Measurements from ENCODE around the gene BMP8B. TPM values are rescaled to one million over a fixed set of nuclear protein-coding genes. Genes with fewer than 3 reads are reported as not detected.
"Not testable (repeated sequence)": the region's sequence is repeated elsewhere in the genome, so short reads cannot be mapped to it uniquely, and the experiment has no call there.

BMP8B gene
- total RNA-seq, 2 donors from 2014 or later: 0.22 to 0.63 TPM

- Histone ChIP-seq H3K4me1 (no peaks in the 10 kb centered on the region), H3K4me3 (no peak overlapping the region), H3K27me3 (no peaks in the 10 kb centered on the region), H3K27ac (no peak overlapping the region), H3K36me3 (no peaks in the 10 kb centered on the region), H3K9me3 (no peaks in the 10 kb centered on the region)
- TF ChIP-seq, protein P1, sequence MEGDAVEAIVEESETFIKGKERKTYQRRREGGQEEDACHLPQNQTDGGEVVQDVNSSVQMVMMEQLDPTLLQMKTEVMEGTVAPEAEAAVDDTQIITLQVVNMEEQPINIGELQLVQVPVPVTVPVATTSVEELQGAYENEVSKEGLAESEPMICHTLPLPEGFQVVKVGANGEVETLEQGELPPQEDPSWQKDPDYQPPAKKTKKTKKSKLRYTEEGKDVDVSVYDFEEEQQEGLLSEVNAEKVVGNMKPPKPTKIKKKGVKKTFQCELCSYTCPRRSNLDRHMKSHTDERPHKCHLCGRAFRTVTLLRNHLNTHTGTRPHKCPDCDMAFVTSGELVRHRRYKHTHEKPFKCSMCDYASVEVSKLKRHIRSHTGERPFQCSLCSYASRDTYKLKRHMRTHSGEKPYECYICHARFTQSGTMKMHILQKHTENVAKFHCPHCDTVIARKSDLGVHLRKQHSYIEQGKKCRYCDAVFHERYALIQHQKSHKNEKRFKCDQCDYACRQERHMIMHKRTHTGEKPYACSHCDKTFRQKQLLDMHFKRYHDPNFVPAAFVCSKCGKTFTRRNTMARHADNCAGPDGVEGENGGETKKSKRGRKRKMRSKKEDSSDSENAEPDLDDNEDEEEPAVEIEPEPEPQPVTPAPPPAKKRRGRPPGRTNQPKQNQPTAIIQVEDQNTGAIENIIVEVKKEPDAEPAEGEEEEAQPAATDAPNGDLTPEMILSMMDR (IDR thresholded peaks at IDR 0.05): no peak
- DNase-seq (ENCODE audit: low spot score): no peak
Measured at GRCh38 chr1:39779821-39780220, 8.8 kb downstream of the BMP8B start.

DNA sequence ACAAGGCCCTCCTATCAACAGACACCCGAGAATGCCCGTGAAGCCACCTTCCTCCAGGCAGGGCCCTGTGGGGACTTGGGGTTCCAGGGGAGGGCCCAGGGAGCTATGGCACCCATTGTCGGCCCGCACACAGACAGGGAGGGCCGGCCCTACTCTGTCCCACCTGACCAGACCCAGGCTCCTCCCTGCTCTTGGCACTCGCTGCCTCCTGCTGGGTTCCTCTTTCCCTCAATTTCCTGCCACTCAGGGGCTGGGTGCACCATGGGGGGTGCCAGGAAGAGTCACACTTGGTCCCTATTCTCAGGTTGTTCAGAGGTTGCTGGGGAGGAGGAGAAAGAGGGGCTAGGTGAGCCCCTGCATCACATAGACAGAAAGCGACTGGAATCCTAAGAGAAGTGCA is 9.5 kb downstream of the BMP8B start:
- DNase-seq (ENCODE audit: low spot score): no peak
- no peaks in the 10 kb centered on the region for H3K27me3 ChIP-seq
- H3K9me3 ChIP-seq: no peaks in the 10 kb centered on the region
- no peaks in the 10 kb centered on the region for H3K36me3 ChIP-seq
- TF ChIP-seq, protein P1 (IDR thresholded peaks at IDR 0.05): no peak
- H3K4me1 ChIP-seq: no peaks in the 10 kb centered on the region
- no peak overlapping the region for H3K27ac ChIP-seq
- H3K4me3 ChIP-seq: no peak overlapping the region

DNA sequence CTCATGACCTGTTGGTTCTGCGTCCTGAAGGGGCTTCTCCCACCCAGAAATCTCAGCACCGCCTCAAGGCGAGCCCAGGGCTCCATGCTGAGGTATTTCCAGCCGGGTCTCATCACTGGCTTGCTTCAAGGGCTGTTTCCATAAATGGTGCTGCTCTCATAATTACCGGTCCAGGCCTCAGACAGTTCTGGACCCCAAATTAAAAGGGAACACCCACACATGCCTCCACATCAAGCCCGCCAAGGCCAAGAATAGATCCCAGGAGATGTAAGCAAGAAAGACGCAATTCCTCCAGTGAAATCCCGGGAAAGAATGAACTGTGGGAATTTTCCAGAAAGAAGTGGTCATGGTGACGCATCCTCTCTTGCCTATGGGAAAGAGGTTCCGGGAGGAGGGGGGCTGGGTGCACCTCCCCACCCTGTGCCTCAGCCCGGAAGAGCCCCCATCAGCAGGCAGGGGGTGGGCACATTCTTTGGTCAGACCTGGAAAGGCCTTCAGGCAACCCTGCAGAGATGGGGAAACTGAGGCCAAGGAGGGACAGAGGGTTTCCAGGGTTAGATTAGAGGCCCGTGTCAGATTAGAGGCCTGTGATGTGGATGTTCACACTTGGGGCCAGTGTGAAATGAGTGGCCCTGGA is 10.1 kb downstream of the BMP8B start:
- not testable (repeated sequence) for DNase-seq (ENCODE audit: low spot score); H3K27me3 ChIP-seq; H3K27ac ChIP-seq; H3K36me3 ChIP-seq; H3K4me1 ChIP-seq; H3K9me3 ChIP-seq; H3K4me3 ChIP-seq

DNA sequence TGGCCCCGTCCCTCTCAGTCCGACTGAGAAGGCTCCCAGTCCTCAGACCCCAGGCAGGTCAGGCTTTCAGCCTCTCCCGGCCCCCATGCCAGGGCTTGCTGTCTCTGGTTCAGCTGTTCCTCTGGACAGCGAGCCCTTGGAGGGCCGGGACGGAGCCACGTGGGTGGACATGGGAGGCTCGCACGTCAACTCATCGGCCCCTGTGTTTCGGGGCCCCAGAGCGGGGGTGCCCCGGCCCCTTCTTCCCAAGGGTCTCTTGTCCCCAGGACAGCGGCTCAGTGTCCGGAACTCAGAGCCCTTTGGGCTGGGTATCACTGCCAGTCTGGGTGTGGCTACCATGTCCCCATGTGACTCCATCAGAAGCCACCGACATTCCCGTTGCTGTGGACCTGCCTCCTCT is 10.8 kb downstream of the BMP8B start:
- H3K27ac ChIP-seq; DNase-seq (ENCODE audit: low spot score); H3K4me3 ChIP-seq; H3K36me3 ChIP-seq; H3K4me1 ChIP-seq; H3K27me3 ChIP-seq; H3K9me3 ChIP-seq: not testable (repeated sequence)

GRCh38 chr1:39777306-39777705 is 11.4 kb downstream of the BMP8B start:
- H3K27me3 ChIP-seq: no peaks in the 10 kb centered on the region
- no peak overlapping the region for H3K27ac ChIP-seq
- H3K4me1 ChIP-seq: no peaks in the 10 kb centered on the region
- no peak for DNase-seq (ENCODE audit: low spot score)
- H3K9me3 ChIP-seq: no peaks in the 10 kb centered on the region
- H3K36me3 ChIP-seq: no peaks in the 10 kb centered on the region
- H3K4me3 ChIP-seq: no peak overlapping the region
- TF ChIP-seq, protein P1 (IDR thresholded peaks at IDR 0.05): no peak

GRCh38 chr1:39776886-39777285 is 11.8 kb downstream of the BMP8B start:
- H3K27ac ChIP-seq: no peak overlapping the region
- no peak overlapping the region for H3K4me3 ChIP-seq
- no peaks in the 10 kb centered on the region for H3K36me3 ChIP-seq
- DNase-seq (ENCODE audit: low spot score): no peak
- TF ChIP-seq, protein P1 (IDR thresholded peaks at IDR 0.05): no peak
- no peaks in the 10 kb centered on the region for H3K27me3 ChIP-seq
- no peaks in the 10 kb centered on the region for H3K4me1 ChIP-seq
- H3K9me3 ChIP-seq: no peaks in the 10 kb centered on the region

DNA sequence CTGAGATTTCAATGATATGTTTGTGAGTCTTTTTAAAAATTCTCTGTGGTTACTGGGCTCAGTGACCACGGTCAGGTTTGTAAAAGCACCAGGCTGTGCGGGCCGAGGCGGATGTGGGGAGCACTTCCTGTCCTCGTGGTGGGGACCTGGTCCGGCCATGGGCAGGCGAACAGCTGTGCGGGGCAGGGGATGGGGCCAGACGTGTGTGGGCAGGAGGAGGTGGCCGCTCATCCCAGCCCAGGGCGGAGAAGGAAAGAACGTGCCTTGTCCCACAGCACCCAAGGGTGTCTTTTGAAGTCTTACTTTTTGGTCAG is 12.3 kb downstream of the BMP8B start:
- no peaks in the 10 kb centered on the region for H3K4me1 ChIP-seq
- no peak for DNase-seq (ENCODE audit: low spot score)
- H3K27me3 ChIP-seq: no peaks in the 10 kb centered on the region
- TF ChIP-seq, protein P1 (IDR thresholded peaks at IDR 0.05): no peak
- H3K4me3 ChIP-seq: no peak overlapping the region
- H3K9me3 ChIP-seq: no peaks in the 10 kb centered on the region
- no peak overlapping the region for H3K27ac ChIP-seq
- no peaks in the 10 kb centered on the region for H3K36me3 ChIP-seq

GRCh38 chr1:39775676-39776399 is 12.8 kb downstream of the BMP8B start:
- DNase-seq (ENCODE audit: low spot score); H3K27me3 ChIP-seq; H3K27ac ChIP-seq; H3K36me3 ChIP-seq; H3K4me3 ChIP-seq; H3K9me3 ChIP-seq; H3K4me1 ChIP-seq: not testable (repeated sequence)

GRCh38 chr1:39775141-39775540 is 13.5 kb downstream of the BMP8B start:
- not testable (repeated sequence) for H3K36me3 ChIP-seq; DNase-seq (ENCODE audit: low spot score); H3K9me3 ChIP-seq; H3K27me3 ChIP-seq; H3K27ac ChIP-seq; H3K4me1 ChIP-seq; H3K4me3 ChIP-seq

Data from right atrium auricular region (tissue), 2 donors.